Neural cell (in vitro differentiated cells): ENCODE measurements around the gene PPM1B. TPM values are rescaled to one million over a fixed set of nuclear protein-coding genes. Genes with fewer than 3 reads are reported as not detected.

ENCODE experiments used
- H2AFZ ChIP-seq: fragments of 200-600, 300-800 bp; sonication (generic), shearing (Covaris generic); 2 replicates; pipeline ENCODE4 v1.6.0; 2014; ENCODE audit warnings: low read depth, mild to moderate bottlenecking, antibody characterized with exemption, low read length, moderate library complexity
- H3F3A ChIP-seq: fragments of 200-600 bp; shearing (Covaris generic); 2 replicates; pipeline ENCODE4 v1.6.1; 2016; ENCODE audit warnings: mild to moderate bottlenecking, moderate library complexity, mixed read lengths, antibody characterized with exemption, low read length; ENCODE audit not compliant: insufficient read depth, poor library complexity, severe bottlenecking
- H3K27ac ChIP-seq: fragments of 200-600, 300-800 bp; sonication (generic), shearing (Covaris generic); 2 replicates; pipeline ENCODE4 v1.5.1; 2014; ENCODE audit warnings: mild to moderate bottlenecking, low read length, moderate library complexity
- H3K27me3 ChIP-seq: fragments of 300-800, 200-600 bp; sonication (generic), shearing (Covaris generic); 2 replicates; pipeline ENCODE4 v1.6.0; 2014; ENCODE audit warnings: mild to moderate bottlenecking, low read depth, low read length, moderate library complexity; ENCODE audit not compliant: insufficient read depth
- H3K36me3 ChIP-seq: fragments of 300-800, 200-600 bp; sonication (generic), shearing (Covaris generic); 2 replicates; pipeline ENCODE4 v1.5.1; 2014; ENCODE audit warnings: mild to moderate bottlenecking, antibody characterized with exemption, low read length, moderate library complexity; ENCODE audit not compliant: insufficient read depth
- H3K4me2 ChIP-seq: fragments of 300-800, 200-600 bp; sonication (generic), shearing (Covaris generic); 2 replicates; pipeline ENCODE4 v1.6.0; 2014; ENCODE audit warnings: mild to moderate bottlenecking, low read length
- H3K4me3 ChIP-seq: fragments of 300-800, 200-600 bp; sonication (generic), shearing (Covaris generic); 2 replicates; pipeline ENCODE4 v1.5.1; 2014; ENCODE audit warnings: mild to moderate bottlenecking, low read length, moderate library complexity
- H3K79me2 ChIP-seq: fragments of 200-600 bp; shearing (Covaris generic); replicated peaks from 2 replicates; pipeline ENCODE4 v1.6.0; 2014; ENCODE audit warnings: mild to moderate bottlenecking, low read length, moderate library complexity; ENCODE audit not compliant: insufficient read depth
- H3K9ac ChIP-seq: fragments of 300-800, 200-600 bp; sonication (generic), shearing (Covaris generic); 2 replicates; pipeline ENCODE4 v1.6.1; 2016; ENCODE audit warnings: mild to moderate bottlenecking, low read length, mixed read lengths
- H3K9me2 ChIP-seq: fragments of 200-600 bp; shearing (Covaris generic); 2 replicates; pipeline ENCODE4 v1.6.1; 2016; ENCODE audit warnings: mild to moderate bottlenecking, low read length, mixed read lengths; ENCODE audit not compliant: insufficient read depth
- H3K9me3 ChIP-seq: fragments of 200-600, 300-800 bp; sonication (generic), shearing (Covaris generic); 2 replicates; pipeline ENCODE4 v1.6.1; 2016; ENCODE audit warnings: mild to moderate bottlenecking, mixed run types, low read length, moderate library complexity, mixed read lengths
- H4K20me1 ChIP-seq: fragments of 200-600 bp; shearing (Covaris generic); 2 replicates; pipeline ENCODE4 v1.6.1; 2016; ENCODE audit warnings: mild to moderate bottlenecking, mixed run types; ENCODE audit not compliant: insufficient read depth
- CTCF ChIP-seq: fragments of 450-650 bp; IDR thresholded peaks from 2 replicates; pipeline ENCODE4 v1.5.1; 2014; ENCODE audit warnings: antibody characterized with exemption, mild to moderate bottlenecking, moderate library complexity; ENCODE audit not compliant: poor library complexity, severe bottlenecking
- EP300 ChIP-seq: fragments of 450-650 bp; conservative IDR thresholded peaks from 2 replicates; pipeline ENCODE4 v1.6.1; 2014; ENCODE audit warnings: antibody characterized with exemption, mild to moderate bottlenecking, moderate library complexity; ENCODE audit not compliant: poor library complexity, severe bottlenecking
- EZH2 ChIP-seq: fragments of 200-600, 300-800 bp; shearing (Covaris generic), sonication (generic); IDR thresholded peaks from 2 replicates; pipeline ENCODE4 v1.6.1; 2014; ENCODE audit warnings: antibody characterized with exemption, low read length, borderline replicate concordance, mild to moderate bottlenecking; ENCODE audit not compliant: insufficient read depth, poor library complexity, severe bottlenecking
- MXI1 ChIP-seq: fragments of 450-650 bp; conservative IDR thresholded peaks from 2 replicates; pipeline ENCODE4 v1.6.1; 2014; ENCODE audit warnings: antibody characterized with exemption, mild to moderate bottlenecking; ENCODE audit not compliant: poor library complexity, severe bottlenecking
- POLR2AphosphoS5 ChIP-seq: IDR thresholded peaks from 2 replicates; pipeline ENCODE4 v1.6.1; 2012
- RAD21 ChIP-seq: fragments of 450-650 bp; conservative IDR thresholded peaks from 2 replicates; pipeline ENCODE4 v1.6.1; 2014; ENCODE audit warnings: antibody characterized with exemption, mild to moderate bottlenecking, moderate library complexity
- REST ChIP-seq: IDR thresholded peaks from 2 replicates; pipeline ENCODE4 v1.6.1; 2012; ENCODE audit warnings: borderline replicate concordance
- SMC3 ChIP-seq: fragments of 450-650 bp; conservative IDR thresholded peaks from 2 replicates; pipeline ENCODE4 v1.6.1; 2014; ENCODE audit warnings: antibody characterized with exemption, mild to moderate bottlenecking, moderate library complexity; ENCODE audit not compliant: poor library complexity
- TAF1 ChIP-seq: IDR thresholded peaks from 2 replicates; pipeline ENCODE4 v1.6.1; 2012; ENCODE audit warnings: low read depth
- polyA plus RNA-seq: library from polyadenylated mRNA; depleted of rRNA; stranded (reverse); fragments of >200 nt; gene quantifications from 2 replicates; pipeline ENCODE4 v1.2.3, GENCODE V29; 2014

PPM1B gene
- polyA plus RNA-seq, 1 donor from 2014 or later: 116 TPM

- no peak overlapping the region for H3K4me2 ChIP-seq
- H3K9me2 ChIP-seq: no peaks in the 10 kb centered on the region
- no peaks in the 10 kb centered on the region for H3F3A ChIP-seq
- TF ChIP-seq MXI1 (no peak), EZH2 (no peak), TAF1 (no peak), POLR2AphosphoS5 (no peak), EP300 (no peak), CTCF (no peak), SMC3 (no peak), RAD21 (no peak), REST (no peak)
- H3K9me3 ChIP-seq: no peaks in the 10 kb centered on the region
- no peak overlapping the region for H3K9ac ChIP-seq
- no peak overlapping the region for H3K4me3 ChIP-seq
- peaks cover 5% of the 10 kb centered on the region for H3K36me3 ChIP-seq
- H3K27me3 ChIP-seq: no peaks in the 10 kb centered on the region
- no peaks in the 10 kb centered on the region for H4K20me1 ChIP-seq
- H3K27ac ChIP-seq: no peak overlapping the region
- H2AFZ ChIP-seq: no peak overlapping the region
- H3K79me2 ChIP-seq: peaks cover 72% of the 10 kb centered on the region
Observed at GRCh38 chr2:44181648-44182047, 13.0 kb downstream of the PPM1B start.

GRCh38 chr2:44184106-44184505 lies 15.4 kb downstream of the PPM1B start:
- Histone ChIP-seq H3K9me2 (no peaks in the 10 kb centered on the region), H3K27ac (no peak overlapping the region), H3K9ac (no peak overlapping the region), H2AFZ (no peak overlapping the region), H3K4me3 (no peak overlapping the region), H3K36me3 (peaks cover 5% of the 10 kb centered on the region), H3K79me2 (peaks cover 79% of the 10 kb centered on the region), H3K27me3 (no peaks in the 10 kb centered on the region), H4K20me1 (no peaks in the 10 kb centered on the region), H3K4me2 (no peak overlapping the region), H3F3A (no peaks in the 10 kb centered on the region), H3K9me3 (no peaks in the 10 kb centered on the region)
- TF ChIP-seq REST (no peak), EP300 (no peak), CTCF (no peak), TAF1 (no peak), POLR2AphosphoS5 (no peak), EZH2 (no peak), RAD21 (no peak), MXI1 (no peak), SMC3 (no peak)
